Mucosa of descending colon (tissue), 3 donors: ENCODE measurements around the gene DAAM1. TPM values are rescaled to one million over a fixed set of nuclear protein-coding genes. Genes with fewer than 3 reads are reported as not detected.

Experiments
- ATAC-seq: fragments of 200-7000 bp; cut with Tn5 transposase; one replicate; pipeline ENCODE4 v1.9.1; 2020; ENCODE audit warnings: mild to moderate bottlenecking, moderate library complexity
- DNase-seq, 3 donors: peaks; one replicate each; pipeline ENCODE4 v3.0.0-alpha.2; 2020
- H3K36me3 ChIP-seq: fragments of 200-600 bp; one replicate; pipeline ENCODE4 v1.8.0; 2021; ENCODE audit warnings: low read depth, mild to moderate bottlenecking
- H3K4me1 ChIP-seq: fragments of 200-600 bp; one replicate; pipeline ENCODE4 v1.8.0; 2021; ENCODE audit warnings: low read depth, mild to moderate bottlenecking
- H3K4me3 ChIP-seq: fragments of 200-600 bp; one replicate; pipeline ENCODE4 v1.8.0; 2021; ENCODE audit warnings: mild to moderate bottlenecking
- H3K9me3 ChIP-seq: fragments of 200-600 bp; one replicate; pipeline ENCODE4 v1.8.0; 2021; ENCODE audit warnings: mild to moderate bottlenecking
- intact Hi-C, 2 donors: fragments of 100-400 bp; cut with DNase I in 1 of 2; cut with micrococcal nuclease in 1 of 2; formaldehyde crosslinking; loops; one replicate each; pipeline versions ENCODE4 v1.11.0 to v1.11.1; 2022; cut with DNase I, micrococcal nuclease
- total RNA-seq, 3 donors: library from RNA; stranded (reverse); fragmentation: NEBNext Ultra II Directional in 2 of 3; extraction: Animal tissue kit (Norgen Biotek cat#: 25700) in 2 of 3; gene quantifications; one replicate each; pipeline versions ENCODE4 v1.2.1 to v1.2.4, GENCODE V29; 2021 to 2023
- TF ChIP-seq, protein P1 (sequence below): fragments of 200-600 bp; IDR thresholded peaks from one replicate; pipeline ENCODE4 v1.8.0; 2022; ENCODE audit warnings: antibody characterized with exemption, mild to moderate bottlenecking
- donor health status: DM: no; HTN: no; CAD: no; lungs with moderate emphysema.
- donor health status: DM: no; HTN: no; CAD: no.
- donor health status: DM: no; HTN: yes; CAD: no.

DAAM1 gene
- total RNA-seq, 3 donors from 2014 or later, result 41.0 to 85.4 (median 49.6) TPM

DNA sequence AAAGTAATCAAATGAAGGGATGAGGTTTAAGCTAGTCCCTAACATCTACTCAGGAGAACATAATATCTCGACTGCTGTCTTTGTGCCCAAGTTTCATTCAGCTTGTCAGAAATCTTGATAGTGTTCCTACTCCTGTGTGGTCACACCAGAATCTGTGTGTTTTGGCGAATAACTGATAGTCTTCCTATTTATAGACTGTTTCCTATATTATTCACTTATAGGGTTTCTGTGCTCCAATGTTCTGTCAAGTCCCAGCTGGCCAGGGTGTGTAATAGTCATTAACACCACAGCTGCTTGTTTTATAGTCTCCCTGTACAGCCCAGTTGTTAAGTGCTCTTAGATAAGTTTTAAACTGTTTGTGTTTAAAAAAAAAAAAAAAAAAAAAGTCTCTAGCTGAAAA lies 230.8 kb downstream of the DAAM1 start:
- peak; percentile 92 for ATAC-seq
- peaks cover 4% of the 10 kb centered on the region for H3K4me1 ChIP-seq
- peak in 1 of 3 donors; percentile 34 for DNase-seq
- intact Hi-C loops, result no loop called here
- H3K9me3 ChIP-seq, result no peaks in the 10 kb centered on the region
- TF ChIP-seq, protein P1, sequence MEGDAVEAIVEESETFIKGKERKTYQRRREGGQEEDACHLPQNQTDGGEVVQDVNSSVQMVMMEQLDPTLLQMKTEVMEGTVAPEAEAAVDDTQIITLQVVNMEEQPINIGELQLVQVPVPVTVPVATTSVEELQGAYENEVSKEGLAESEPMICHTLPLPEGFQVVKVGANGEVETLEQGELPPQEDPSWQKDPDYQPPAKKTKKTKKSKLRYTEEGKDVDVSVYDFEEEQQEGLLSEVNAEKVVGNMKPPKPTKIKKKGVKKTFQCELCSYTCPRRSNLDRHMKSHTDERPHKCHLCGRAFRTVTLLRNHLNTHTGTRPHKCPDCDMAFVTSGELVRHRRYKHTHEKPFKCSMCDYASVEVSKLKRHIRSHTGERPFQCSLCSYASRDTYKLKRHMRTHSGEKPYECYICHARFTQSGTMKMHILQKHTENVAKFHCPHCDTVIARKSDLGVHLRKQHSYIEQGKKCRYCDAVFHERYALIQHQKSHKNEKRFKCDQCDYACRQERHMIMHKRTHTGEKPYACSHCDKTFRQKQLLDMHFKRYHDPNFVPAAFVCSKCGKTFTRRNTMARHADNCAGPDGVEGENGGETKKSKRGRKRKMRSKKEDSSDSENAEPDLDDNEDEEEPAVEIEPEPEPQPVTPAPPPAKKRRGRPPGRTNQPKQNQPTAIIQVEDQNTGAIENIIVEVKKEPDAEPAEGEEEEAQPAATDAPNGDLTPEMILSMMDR, result no peak
- no peak overlapping the region for H3K4me3 ChIP-seq
- H3K36me3 ChIP-seq, result no peaks in the 10 kb centered on the region
